Measurements from ENCODE around the gene RNF13.
"Not testable (repeated sequence)": the region's sequence is repeated elsewhere in the genome, so short reads cannot be mapped to it uniquely, and the experiment has no call there.

Gene RNF13

DNA sequence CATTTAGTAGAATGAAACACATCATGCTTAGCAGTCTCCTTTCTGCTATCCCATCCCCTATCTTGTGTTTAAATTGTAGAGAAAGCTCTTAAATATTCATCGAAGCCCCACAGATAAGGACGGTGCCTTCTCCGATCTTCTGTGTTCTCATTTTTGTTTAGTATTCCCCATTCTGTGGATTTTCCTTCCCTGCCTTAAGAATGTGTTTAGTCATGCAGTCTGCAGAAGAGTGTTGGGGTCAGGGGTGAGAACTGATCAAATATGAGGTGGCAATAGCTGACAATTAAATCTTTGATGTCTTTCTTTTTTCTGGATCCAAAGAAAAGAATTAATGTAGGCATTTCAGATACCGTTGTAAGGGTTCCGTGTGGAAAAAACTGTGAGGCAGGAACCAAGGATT, 11.4 kb upstream of the RNF13 start:
- DNase-seq, result no peak

DNA sequence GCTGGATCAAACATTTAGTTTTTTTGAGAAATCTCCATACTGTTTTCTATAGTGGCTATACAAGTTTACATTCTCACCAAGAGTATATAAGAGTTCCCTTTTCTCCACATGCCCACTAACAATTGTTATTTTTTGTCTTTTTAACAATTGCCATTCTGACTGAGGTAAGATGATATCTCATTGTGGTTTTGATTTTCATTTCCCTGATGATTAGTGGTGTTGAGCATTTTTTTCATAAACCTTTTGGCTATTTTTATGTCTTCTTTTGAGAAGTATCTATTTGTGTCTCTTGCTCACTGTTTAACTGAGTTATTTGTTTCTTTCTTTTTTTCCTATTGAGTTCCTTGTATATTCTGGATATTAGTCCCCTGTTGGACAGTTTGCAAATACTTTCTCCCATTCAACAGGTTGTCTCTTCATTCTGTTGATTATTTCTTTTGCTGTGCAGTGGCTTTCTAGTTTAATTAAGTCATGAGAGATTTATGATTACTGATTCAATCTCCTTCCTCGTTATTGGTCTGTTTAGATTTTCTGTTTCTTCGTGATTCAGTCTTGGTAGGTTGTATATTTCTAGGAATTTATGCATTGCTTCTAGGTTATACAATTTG, 6.7 kb upstream of the RNF13 start:
- DNase-seq, result no peak

DNA sequence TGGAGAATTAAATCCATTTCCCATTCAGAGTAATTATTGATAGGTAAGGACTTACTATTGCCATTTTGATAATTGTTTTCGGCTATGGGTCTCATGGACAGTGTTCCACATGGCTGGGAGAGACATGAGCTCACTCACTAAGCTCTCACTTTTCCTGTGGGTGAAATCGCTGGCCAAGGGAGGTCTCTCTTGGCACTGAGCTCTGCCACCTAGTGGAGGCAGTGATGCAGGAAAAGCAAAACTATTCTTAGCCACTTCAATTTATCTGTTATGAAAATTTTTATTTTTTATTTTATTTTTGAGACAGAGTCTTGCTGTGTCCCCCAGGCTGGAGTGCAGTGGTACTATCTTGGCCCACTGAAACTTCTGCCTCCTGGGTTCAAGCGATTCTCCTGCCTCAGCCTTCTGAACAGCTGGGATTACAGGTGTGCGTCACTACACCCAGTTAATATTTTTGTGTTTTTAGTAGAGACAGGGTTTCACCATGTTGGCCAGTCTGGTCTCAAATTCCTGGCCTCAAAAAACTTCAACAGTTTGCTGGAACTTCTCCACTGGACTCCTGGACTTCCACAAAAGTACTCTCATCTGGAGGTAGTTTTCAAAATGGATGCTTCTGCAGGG, 4.7 kb upstream of the RNF13 start:
- peak; percentile 42 for DNase-seq

DNA sequence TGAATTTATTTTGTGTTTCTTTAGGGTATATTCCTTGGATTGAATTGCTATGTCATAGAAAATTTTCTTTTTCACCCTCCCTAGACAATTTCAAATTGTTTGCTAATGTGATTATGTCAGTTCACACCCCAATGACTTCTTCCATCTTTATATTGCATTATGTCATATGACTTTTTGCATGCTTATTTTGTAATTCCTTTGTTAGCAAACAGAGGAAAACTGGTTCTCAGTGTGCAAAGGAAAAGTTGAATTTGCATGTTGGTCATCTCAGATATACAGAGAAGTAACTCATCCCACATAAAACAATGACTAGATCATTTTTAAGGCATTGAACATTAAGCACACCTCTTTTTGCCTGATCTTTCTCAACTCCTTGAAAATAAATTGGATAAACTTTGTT, 3.3 kb upstream of the RNF13 start:
- DNase-seq, result no peak

DNA sequence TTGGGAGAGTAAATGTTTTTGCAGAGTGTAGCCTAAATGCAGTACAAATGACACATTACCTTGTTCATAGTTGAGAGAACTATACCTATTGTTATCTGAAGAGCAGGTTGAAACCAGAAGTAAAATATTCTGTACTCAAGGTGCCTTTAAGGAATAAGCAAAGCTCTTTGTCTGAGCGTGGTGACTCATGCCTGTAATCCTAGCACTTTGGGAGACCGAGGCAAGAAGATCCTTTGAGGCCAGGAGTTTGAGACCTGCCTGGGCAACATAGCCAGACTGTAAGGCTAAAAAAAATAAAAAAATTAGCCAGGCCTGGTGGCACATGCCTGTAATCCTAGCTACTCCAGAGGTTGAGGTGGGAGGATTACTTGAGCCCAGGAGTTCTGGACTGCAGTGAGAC, 2.2 kb upstream of the RNF13 start:
- DNase-seq, result no peak

DNA sequence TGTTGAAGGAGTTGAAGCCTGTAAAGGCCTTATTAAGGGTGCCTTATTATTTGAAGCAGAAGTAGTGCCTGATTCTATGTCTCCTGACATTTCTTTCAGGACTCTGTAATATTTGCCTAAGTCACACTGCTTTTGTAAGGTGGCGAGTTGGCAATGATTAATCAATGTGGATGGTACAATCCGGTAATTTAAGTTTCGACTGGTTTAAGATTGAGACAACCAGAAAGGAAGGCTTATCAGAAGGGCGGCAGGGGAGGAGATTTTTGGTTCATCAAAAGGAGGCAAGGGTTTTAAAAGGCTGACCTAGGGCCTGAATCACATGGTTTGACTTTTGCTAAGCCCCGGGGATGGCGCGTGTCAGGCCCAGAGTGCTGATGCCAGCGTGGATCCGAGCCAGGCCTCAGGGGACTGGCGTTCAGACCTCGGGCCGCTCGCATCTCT, 830 bp upstream of the RNF13 start:
- no peak for DNase-seq

DNA sequence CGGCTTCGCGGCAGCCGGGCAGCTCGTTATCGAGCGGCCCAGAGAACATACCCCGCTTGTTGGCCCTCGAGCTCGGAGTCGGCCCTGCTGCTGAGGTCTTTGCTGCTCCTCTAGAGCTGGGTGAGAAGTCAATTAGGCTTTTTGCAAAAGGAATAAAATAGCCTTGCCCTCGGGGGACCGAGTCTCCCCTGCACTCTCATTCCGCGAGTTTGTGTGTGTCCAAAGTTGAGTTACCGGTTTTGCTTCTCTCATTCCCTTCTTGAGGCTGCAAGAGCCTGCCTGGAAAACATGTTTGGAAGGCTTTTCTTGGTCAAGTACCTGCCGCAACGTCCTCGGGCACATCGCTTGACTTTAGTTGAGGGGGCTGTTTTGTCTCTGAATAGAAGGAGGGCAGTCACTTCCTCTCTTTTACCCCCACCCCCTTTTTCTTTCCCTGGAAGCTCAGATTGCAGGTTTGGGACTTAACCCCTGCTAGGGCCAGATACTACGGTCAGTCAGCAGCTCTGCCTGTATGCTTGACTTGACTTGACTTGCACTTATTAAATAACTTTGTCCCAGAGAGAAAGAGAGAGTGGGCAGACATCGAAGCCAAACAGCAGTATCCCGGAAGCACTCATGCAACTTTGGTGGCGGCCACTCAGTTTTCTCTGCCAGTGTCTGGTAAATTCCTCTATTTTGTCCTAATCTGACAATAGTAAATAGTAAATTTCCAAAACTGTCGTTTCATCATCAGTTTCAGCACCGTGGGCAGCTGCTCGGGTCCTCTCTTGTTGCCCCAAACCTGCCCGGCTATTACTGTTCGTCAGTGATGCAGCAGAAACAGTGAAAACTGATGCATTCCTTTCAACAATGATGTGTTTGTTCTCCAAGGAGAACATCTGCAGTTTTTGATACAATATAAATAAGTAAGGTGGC, 609 bp downstream of the RNF13 start:
- peak; percentile 28 for DNase-seq

DNA sequence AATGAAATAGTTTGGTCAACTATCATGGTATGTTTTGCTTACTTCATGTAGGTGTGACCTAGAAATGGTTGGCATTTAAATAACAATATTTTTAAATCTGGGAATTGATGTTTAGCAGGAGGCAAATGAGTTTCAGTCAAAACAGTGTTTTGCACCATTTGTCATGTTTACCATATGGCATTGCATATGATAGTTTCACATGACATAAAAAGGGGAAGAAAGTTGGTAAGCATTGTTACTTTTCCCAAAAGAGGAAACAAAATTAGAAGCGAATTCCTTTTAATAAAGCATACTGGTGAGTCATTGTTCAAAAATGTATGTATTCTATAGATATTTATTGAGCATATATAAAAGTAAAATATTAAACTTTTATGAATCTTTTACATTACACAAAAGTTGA, 2.3 kb downstream of the RNF13 start:
- DNase-seq, result no peak

DNA sequence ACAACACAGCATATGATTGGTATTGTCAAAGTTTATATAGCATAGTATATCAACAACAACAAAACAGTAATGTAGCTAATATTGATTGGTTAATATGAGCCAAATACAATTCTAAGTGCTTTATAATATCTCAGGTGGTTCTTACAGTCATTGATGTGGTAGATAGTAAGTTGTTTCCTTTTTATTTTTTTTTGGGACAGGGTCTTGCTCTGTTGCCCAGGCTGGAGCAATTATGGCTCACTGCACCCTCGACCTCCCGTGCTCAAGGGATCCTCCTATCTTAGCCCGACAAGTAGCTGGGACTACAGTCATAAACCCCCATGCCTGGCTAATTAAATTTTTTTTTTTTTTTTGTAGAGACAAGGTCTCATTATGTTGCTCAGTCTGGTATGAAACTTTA, 2.7 kb downstream of the RNF13 start:
- DNase-seq, result no peak

DNA sequence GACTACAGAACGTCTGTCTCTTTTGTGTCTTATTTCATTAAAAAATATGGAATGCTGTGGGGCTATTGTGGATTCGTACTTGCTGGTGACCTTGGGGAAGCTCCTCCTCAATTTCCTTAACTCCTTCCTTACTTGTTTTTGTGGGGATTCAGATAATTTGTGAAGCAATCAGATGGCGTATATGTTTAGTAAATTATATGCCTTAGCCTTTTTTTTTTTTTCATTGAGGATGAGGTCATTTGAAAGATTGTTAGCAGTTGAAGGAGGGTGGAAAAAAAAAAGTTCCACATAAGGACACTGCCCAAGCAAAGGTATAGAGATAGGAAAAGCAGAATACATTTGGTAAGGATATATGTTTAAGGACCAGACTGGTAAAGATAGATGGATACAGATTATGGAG, 3.3 kb downstream of the RNF13 start:
- no peak for DNase-seq

DNA sequence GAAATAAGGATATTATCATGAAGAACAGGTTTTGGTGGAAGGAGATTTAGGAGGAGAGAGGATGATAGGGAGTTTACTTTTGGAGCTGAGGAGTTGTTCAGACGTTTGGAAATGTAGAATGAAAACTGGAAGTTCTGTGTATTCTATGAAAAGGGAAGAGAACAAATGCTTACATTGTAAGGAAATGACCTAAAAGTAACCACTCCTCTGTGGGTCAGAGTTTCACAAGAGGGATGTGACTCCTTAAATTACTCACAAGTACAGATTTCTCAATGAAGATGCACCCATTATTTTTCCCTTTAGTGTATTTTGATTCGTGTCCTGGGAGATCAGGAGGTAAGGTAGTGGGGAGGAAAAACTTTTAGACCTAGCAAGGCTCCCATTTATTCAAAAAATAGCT, 4.0 kb downstream of the RNF13 start:
- DNase-seq, result no peak

DNA sequence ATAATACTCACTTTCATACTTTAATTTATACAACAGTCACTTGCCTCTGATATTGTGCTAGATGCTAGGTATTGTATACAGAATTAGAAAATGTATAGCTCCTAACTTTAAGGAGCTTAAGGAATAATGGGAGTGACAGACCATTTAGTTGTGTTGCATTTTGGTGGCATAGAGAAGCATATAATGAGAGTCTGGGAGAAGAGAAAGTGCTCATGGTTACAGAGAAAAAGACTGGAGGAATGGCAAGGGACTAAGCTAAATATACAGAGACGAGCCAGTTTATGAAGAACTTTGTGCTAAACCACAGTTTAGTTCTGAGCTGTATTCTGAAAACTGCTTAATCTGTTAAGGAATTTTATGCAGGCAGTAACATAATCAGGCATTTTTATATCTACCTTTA, 6.4 kb downstream of the RNF13 start:
- no peak for DNase-seq

DNA sequence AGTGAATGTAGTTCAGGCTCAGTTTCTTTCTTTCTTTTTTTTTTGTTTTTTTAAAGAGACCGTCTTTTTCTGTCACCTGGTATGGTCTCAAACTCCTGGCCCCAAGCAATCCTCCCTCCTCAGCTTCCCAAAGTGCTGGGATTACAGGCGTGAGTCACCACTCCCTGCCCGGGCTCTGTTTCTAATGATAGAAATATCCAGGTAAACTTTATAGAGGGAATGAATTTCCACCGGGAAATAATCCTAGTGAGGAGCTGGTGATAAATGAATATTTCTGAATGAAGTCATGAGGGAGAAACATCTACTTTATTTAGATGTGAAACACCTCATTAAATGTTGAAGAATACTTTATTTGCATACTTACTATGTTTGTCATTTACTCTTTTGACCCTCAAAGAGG, 7.2 kb downstream of the RNF13 start:
- no peak for DNase-seq

DNA sequence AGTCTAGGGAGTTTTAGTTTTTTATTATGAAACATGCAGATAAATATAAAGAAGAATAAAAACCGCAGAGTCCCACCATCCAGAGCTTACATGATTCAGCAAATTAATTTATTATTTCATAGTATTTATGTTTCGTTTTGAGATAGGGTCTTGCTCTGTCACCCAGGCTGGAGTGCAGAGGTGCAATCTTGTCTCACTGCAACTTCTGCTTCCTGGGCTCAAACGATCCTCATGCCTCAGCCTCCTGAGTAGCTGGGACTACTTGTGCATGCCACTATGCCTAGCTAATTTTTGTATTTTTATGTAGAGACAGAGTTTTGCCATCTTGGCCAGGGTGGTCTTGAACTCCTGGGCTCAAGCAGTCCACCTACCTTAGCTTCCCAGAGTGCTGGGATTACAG, 13.6 kb downstream of the RNF13 start:
- no peak for DNase-seq

DNA sequence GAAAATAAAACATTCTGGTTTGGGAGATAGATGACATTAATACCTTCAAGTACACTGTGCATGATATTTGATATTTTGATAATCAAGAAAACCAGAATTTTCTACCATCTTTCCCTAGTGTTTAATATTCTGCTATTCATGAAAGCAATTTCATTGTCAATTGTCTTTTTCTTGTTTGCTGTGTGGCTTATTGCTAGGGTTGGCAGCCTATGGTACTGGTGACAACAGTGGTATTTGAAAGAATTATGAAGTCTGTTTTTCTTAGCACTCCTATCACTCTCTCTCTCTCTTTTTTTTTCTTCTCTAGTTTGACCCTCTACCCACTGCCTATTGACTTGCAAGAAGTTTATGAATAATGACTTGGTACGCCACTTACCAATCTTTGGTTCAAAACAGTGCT, 15.4 kb downstream of the RNF13 start:
- no peak for DNase-seq

DNA sequence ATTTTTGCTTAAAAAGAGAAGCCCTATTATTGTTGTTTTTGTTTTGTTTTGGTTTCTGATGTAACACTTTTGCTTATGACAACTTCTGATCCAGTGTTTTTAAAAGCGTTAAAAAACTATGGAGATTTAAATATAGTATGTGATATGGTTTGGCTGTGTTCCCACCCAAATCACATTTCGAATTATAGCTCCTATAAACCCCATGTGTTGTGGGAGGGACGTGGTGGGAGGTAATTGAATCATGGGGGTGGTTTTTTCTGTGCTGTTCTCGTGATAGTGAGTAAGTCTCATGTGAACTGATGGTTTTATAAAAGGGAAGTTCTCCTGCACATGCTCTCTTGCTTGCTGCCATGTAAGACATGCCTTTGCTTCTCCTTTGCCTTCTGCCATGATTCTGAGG, 16.6 kb downstream of the RNF13 start:
- DNase-seq, result not testable (repeated sequence)

DNA sequence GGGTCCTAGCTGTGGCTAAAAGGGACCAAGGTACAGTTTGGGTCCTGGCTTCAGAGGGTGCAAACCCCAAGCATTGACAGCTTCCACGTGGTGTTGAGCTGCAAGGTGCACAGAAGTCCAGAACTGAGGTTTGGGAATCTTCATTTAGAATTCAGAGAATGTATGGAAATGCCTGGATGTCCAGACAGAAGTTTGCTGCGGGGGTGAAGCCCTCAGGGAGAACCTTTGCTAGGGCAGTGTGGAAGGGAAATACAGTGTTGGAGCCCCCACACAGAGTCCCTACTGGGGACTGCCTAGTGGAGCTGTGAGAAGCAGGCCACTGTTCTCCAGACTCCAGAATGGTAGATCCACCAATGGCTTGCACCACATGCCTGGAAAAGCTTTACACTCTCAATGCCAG, 17.9 kb downstream of the RNF13 start:
- DNase-seq, result no peak

DNA sequence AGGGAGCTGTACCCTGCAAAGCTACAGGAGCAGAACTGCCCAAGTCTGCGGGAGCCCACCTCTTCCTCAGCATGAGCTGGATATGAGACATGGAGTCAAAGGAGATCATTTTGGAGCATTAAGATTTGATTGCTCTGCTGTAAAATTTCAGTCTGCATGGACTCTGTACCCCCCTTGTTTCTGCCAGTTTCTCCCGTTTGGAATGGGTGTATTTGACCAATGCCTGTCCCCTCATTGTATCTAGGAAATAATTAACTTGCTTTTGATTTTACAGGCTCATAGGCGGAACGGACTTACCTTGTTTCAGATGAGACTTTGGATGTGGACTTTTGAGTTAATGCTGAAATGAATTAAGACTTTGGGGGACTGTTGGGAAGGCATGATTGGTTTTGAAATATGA, 18.3 kb downstream of the RNF13 start:
- no peak for DNase-seq

DNA sequence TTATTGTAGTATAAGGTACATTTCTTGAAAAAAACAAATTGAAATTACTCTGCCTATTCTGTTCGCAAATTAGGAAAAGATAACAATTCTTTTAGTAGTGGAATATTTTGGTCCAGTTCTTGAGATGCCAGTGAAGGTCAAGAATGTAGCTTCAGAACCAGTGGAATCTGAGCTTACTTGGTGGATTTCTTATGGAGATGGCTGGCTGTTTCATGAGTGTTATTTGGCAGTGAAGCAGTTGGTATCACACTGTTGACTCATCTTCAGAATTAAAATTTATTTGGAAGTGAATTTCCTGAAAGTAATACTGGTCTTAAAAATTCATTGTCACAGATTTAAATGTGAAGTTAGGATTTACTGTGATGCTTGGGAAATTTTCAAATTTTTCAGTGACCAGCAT, 19.1 kb downstream of the RNF13 start:
- DNase-seq, result no peak

DNA sequence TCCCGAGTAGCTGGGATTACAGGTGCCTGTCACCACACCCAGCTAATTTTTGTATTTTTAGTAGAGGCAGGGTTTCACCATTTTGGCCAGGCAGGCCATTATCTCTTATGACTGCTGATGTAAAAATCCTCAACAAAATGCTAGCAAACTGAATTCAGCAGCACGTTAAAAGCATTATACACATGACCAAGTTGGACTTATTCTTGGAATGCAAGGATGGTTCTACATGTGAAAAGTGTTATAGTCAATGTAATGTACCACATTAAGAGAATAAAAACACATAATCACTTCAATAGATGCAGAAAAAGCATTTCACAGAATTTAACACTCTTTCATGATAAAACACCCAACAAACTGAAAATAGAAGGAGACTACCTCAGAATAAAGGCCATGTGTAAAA, 20.2 kb downstream of the RNF13 start:
- DNase-seq, result no peak

DNA sequence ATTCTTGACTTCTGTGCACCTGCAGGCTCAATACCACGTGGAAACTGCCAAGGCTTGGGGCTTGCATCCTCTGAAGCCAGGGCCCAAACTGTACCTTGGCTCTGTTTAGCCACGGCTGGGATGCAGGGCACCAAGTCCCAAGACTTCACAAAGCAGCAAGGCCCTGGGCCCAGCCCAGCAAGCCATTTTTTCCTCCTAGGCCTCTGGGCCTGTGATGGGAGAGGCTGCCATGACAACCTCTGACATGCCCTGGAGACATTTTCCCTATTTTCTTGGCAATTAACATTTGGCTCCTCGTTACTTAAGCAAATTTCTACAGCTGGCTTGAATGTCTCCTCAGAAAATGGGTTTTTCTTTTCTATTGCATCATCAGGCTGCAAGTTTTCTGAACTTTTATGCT, 25.5 kb downstream of the RNF13 start:
- not testable (repeated sequence) for DNase-seq

DNA sequence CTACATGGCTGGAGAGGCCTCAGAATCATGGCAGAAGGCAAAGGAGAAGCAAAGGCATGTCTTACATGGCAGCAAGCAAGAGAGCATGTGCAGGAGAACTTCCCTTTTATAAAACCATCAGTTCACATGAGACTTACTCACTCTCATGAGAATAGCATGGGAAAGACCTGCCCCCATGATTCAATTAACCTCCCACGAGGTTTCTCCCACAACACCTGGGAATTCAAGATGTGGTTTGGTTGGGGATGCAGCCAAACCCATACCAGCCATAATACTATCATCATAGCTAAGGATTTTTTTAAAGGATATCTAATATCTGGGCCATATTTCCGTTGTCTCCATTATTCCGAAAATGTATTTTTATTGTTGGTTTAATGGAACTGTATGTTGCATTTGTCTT, 26.5 kb downstream of the RNF13 start:
- DNase-seq, result not testable (repeated sequence)

DNA sequence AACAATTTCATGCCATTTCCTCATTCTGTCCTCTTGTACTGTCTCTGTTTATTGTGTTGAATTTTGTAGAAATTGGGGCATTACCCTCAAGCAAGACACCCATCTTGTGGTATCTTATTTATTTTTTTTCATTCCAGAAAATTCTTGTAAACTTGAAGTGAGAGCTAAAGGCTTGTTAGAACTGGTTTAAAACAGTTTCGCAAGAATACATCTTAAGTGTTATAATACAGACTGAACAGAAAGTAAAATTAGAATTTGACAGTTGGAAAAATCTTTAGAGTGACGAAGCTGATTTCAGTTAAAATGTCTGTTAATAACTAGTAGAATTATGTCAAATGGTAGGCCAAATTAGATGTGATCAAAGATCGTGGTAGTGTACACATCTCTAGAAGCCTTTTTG, 26.9 kb downstream of the RNF13 start:
- DNase-seq, result no peak

DNA sequence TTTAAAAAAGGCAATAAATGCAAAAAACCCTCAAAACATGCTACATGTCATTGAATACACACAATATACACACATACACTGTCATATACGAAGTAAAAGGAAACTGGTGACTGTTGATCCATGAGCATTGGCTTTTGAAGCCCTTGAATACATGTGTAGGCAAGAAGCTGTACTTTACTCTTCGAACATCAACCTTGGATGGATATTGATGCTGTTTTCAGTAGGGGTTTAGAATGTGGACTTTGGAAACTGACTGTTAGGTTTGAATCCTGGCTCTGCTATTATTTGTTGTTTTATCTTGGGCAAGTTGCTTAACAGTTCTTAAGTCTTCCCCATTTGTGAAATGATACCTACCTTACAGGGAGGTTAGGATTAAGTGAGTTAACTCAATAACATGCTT, 30.5 kb downstream of the RNF13 start:
- DNase-seq, result no peak

All from activated T-cell treated with anti-CD3 and anti-CD28 coated beads, Interleukin-2, amount 50 U/mL, for 1 hour (primary cell).